HG02973 (cell line): Measurements from ENCODE around the gene HNRNPK.

Experiments used
- ATAC-seq: cut with Tn5 transposase; IDR thresholded peaks from one replicate; pipeline ENCODE4 v1.9.1; 2021; ENCODE audit warnings: moderate library complexity; ENCODE audit not compliant: unreplicated experiment

HNRNPK gene

GRCh38 chr9:83934569-83935275 is 45.3 kb downstream of the HNRNPK start:
- ATAC-seq: no peak

- no peak for ATAC-seq
Observed at GRCh38 chr9:83933790-83934189, 46.2 kb downstream of the HNRNPK start.

- ATAC-seq: no peak
Observed at GRCh38 chr9:83932851-83933250, 47.2 kb downstream of the HNRNPK start.

GRCh38 chr9:83932011-83932410 is 48.0 kb downstream of the HNRNPK start:
- ATAC-seq: no peak

GRCh38 chr9:83930881-83931280 is 49.1 kb downstream of the HNRNPK start:
- no peak for ATAC-seq

GRCh38 chr9:83927591-83927990 is 52.4 kb downstream of the HNRNPK start:
- ATAC-seq: no peak

- peak; percentile 94 for ATAC-seq
Observed at GRCh38 chr9:83920927-83921707, 58.9 kb downstream of the HNRNPK start, which contains the start of gene KIF27. Gene KIF27, minus strand, starts transcription at chr9:83921432. Its CDS starts 5,841 bp downstream, at chr9:83915591.

- peak; percentile 24 for ATAC-seq
Observed at GRCh38 chr9:83920469-83920926, 59.5 kb downstream of the HNRNPK start.

- no peak for ATAC-seq
Observed at GRCh38 chr9:83919111-83919510, 60.9 kb downstream of the HNRNPK start.
